ENCODE measurements around the gene CNTNAP5. TPM values are rescaled to one million over a fixed set of nuclear protein-coding genes. Genes with fewer than 3 reads are reported as not detected.

The CNTNAP5 gene
- total RNA-seq, 1 experiment from 2014 or later = not detected

- intact Hi-C loops (cut with micrococcal nuclease; ENCODE audit: unreplicated experiment) = no loop called here
- no peak for DNase-seq
- peaks cover 3% of the 10 kb centered on the region for H3K9me3 Mint-ChIP-seq (ENCODE audit: low read depth, unreplicated experiment)
- no peaks in the 10 kb centered on the region for H3K36me3 Mint-ChIP-seq (ENCODE audit: insufficient read depth, unreplicated experiment)
- H3K4me1 Mint-ChIP-seq (ENCODE audit: low read depth, unreplicated experiment) = no peaks in the 10 kb centered on the region
- no peak for TF ChIP-seq CTCF (IDR thresholded peaks at IDR 0.05; ENCODE audit: unreplicated experiment)
- no peak overlapping the region for H3K27ac Mint-ChIP-seq (ENCODE audit: unreplicated experiment)
- H3K27me3 Mint-ChIP-seq (ENCODE audit: unreplicated experiment) = no peaks in the 10 kb centered on the region
- BruUV-seq (replicated peaks) = no TSS peak
- CTCF ChIA-PET = interaction anchor here (0.5 kb wide), 1 partner anchor 36 kb away, joined by 3 read pairs; no protein-coding TSS in a partner anchor
- no peak overlapping the region for H3K4me3 Mint-ChIP-seq (ENCODE audit: low read depth, unreplicated experiment)
Measured at GRCh38 chr2:124035001-124035400, 9.9 kb downstream of the CNTNAP5 start.

GRCh38 chr2:124039032-124039431 is 13.9 kb downstream of the CNTNAP5 start:
- no TSS peak for BruUV-seq (replicated peaks)
- H3K27ac Mint-ChIP-seq (ENCODE audit: unreplicated experiment) = no peak overlapping the region
- no peaks in the 10 kb centered on the region for H3K36me3 Mint-ChIP-seq (ENCODE audit: insufficient read depth, unreplicated experiment)
- TF ChIP-seq CTCF (IDR thresholded peaks at IDR 0.05; ENCODE audit: unreplicated experiment) = no peak
- DNase-seq = no peak
- no peak overlapping the region for H3K4me3 Mint-ChIP-seq (ENCODE audit: low read depth, unreplicated experiment)
- no peaks in the 10 kb centered on the region for H3K4me1 Mint-ChIP-seq (ENCODE audit: low read depth, unreplicated experiment)
- H3K9me3 Mint-ChIP-seq (ENCODE audit: low read depth, unreplicated experiment) = peaks cover 7% of the 10 kb centered on the region
- CTCF ChIA-PET = no interaction called here
- intact Hi-C loops (cut with micrococcal nuclease; ENCODE audit: unreplicated experiment) = no loop called here
- no peaks in the 10 kb centered on the region for H3K27me3 Mint-ChIP-seq (ENCODE audit: unreplicated experiment)

- Mint-ChIP-seq H3K36me3 (ENCODE audit: insufficient read depth, unreplicated experiment) (no peaks in the 10 kb centered on the region), H3K27ac (ENCODE audit: unreplicated experiment) (no peak overlapping the region), H3K4me3 (ENCODE audit: low read depth, unreplicated experiment) (no peak overlapping the region), H3K9me3 (ENCODE audit: low read depth, unreplicated experiment) (peaks cover 7% of the 10 kb centered on the region), H3K4me1 (ENCODE audit: low read depth, unreplicated experiment) (no peaks in the 10 kb centered on the region), H3K27me3 (ENCODE audit: unreplicated experiment) (no peaks in the 10 kb centered on the region)
- CTCF ChIA-PET = no interaction called here
- BruUV-seq (replicated peaks) = no TSS peak
- DNase-seq = no peak
- intact Hi-C loops (cut with micrococcal nuclease; ENCODE audit: unreplicated experiment) = no loop called here
- TF ChIP-seq CTCF (IDR thresholded peaks at IDR 0.05; ENCODE audit: unreplicated experiment) = no peak
Measured at GRCh38 chr2:124039762-124040291, 14.7 kb downstream of the CNTNAP5 start.

GRCh38 chr2:124045894-124046293 is 20.8 kb downstream of the CNTNAP5 start:
- intact Hi-C loops (cut with micrococcal nuclease; ENCODE audit: unreplicated experiment) = no loop called here
- DNase-seq = no peak
- Mint-ChIP-seq H3K27me3 (ENCODE audit: unreplicated experiment) (no peaks in the 10 kb centered on the region), H3K4me1 (ENCODE audit: low read depth, unreplicated experiment) (no peaks in the 10 kb centered on the region), H3K9me3 (ENCODE audit: low read depth, unreplicated experiment) (peaks cover 4% of the 10 kb centered on the region), H3K27ac (ENCODE audit: unreplicated experiment) (no peak overlapping the region), H3K36me3 (ENCODE audit: insufficient read depth, unreplicated experiment) (no peaks in the 10 kb centered on the region), H3K4me3 (ENCODE audit: low read depth, unreplicated experiment) (no peak overlapping the region)
- CTCF ChIA-PET = no interaction called here
- TF ChIP-seq CTCF (IDR thresholded peaks at IDR 0.05; ENCODE audit: unreplicated experiment) = no peak
- no TSS peak for BruUV-seq (replicated peaks)
